Mesodermal cell (in vitro differentiated cells): ENCODE results near the gene PLA2G15.

Source experiments
- H3K27ac ChIP-seq: 2 replicates; pipeline ENCODE4 v1.7.0; 2013; ENCODE audit warnings: mild to moderate bottlenecking, low read depth, low read length, moderate library complexity; ENCODE audit not compliant: severe bottlenecking
- H3K36me3 ChIP-seq: 2 replicates; pipeline ENCODE4 v1.7.1; 2013; ENCODE audit warnings: mild to moderate bottlenecking, low read length, moderate library complexity; ENCODE audit not compliant: control insufficient read depth, insufficient read depth
- H3K4me1 ChIP-seq: one replicate; pipeline ENCODE4 v1.7.1; 2013; ENCODE audit warnings: mild to moderate bottlenecking, low read length; ENCODE audit not compliant: insufficient read depth, control insufficient read depth, poor library complexity, severe bottlenecking
- H3K4me3 ChIP-seq: 2 replicates; pipeline ENCODE4 v1.7.0; 2013; ENCODE audit warnings: low read length, control low read depth, mild to moderate bottlenecking; ENCODE audit not compliant: insufficient read depth, poor library complexity, severe bottlenecking; ENCODE audit errors: extremely low read depth
- H3K9me3 ChIP-seq: 2 replicates; pipeline ENCODE4 v1.7.1; 2013; ENCODE audit warnings: mild to moderate bottlenecking, low read length, moderate library complexity; ENCODE audit not compliant: control insufficient read depth
- WGBS, 2 experiments: methylation state at CpG; one replicate each; pipeline ENCODE4 v1.1.5; 2013; ENCODE audit warnings: missing lambda C conversion rate in 2 of 2; ENCODE audit not compliant: insufficient coverage in 2 of 2; 5-methylcytosine and 5-hydroxymethylcytosine counted together

The PLA2G15 gene

DNA sequence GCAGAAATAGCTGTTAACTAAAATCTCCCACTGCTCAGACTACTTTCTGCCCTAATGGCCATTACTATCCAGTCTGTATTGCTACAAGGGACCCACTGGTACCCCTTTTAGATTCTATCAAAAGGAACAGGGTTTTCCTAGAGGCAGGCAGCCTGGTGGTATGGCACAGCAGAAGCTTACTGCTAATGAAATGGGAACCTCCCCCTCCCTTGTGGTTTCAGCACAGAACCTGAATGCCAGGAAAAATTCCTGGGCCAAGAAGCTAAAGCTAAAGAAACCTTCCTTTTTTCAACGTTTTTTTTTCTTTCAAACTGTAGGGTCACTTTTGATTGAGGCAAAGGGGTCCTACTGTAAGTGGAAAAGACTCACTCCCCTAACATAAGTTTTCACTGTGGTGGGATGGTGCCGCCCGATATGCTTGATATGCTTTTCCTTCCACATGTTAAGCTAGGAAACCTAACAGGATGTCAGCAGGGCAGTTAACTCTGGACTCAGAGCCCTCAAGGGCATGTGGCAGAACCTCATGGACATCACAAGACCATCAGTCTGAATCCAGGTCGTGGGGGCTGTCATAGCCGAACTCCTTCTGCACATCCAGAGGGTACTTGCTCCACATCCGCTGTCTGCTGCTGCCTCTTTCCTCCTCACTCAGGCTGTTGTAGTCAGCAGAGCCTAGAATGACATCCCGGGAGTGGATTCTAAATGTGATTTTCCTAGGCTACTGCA is 55.7 kb downstream of the PLA2G15 start:
- no peaks in the 10 kb centered on the region for H3K9me3 ChIP-seq
- 81 to 98% methylated on average over 5 to 6 of the region's 7 CpGs for WGBS, 2 experiments
- H3K36me3 ChIP-seq, result peaks cover 91% of the 10 kb centered on the region
- H3K4me1 ChIP-seq, result peaks cover 28% of the 10 kb centered on the region
- H3K4me3 ChIP-seq, result no peak overlapping the region
- peak overlapping the region; percentile 29 for H3K27ac ChIP-seq

DNA sequence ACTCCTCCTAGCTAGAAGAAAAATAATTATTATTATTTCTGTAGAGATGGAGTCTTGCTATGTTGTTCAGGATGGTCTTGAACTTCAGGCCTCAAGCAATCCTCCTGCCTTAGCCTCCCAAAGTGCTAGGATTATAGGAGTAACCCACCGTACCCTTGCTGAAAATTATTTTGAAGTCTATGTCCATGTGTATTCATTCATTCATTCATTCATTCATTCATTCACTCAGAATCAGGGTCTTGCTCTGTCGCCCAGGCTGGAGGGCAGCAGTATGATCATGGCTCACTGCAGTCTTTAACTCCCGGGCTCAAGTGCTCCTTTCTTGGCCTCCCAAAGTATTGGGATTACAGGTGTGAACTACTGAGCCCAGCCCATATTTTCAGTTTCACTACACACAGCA is 61.5 kb downstream of the PLA2G15 start:
- H3K27ac ChIP-seq, result no peak overlapping the region
- H3K36me3 ChIP-seq, result peaks cover 63% of the 10 kb centered on the region
- WGBS, 2 experiments, result 93 to 100% methylated on average over 1 to 3 of the region's 3 CpGs
- no peaks in the 10 kb centered on the region for H3K9me3 ChIP-seq
- no peak overlapping the region for H3K4me3 ChIP-seq
- H3K4me1 ChIP-seq, result peaks cover 4% of the 10 kb centered on the region

- Histone ChIP-seq H3K4me1 (peaks cover 4% of the 10 kb centered on the region), H3K27ac (peak overlapping the region; percentile 80), H3K9me3 (no peaks in the 10 kb centered on the region), H3K4me3 (peak overlapping the region; percentile 90), H3K36me3 (peaks cover 41% of the 10 kb centered on the region)
- 68 to 74% methylated on average over 6 of the region's 6 CpGs for WGBS, 2 experiments
These were observed 64.6 kb downstream of the PLA2G15 start for GRCh38 chr16:68309799-68310198.

- WGBS, 2 experiments, result 0 to 1% methylated on average over 25 to 29 of the region's 29 CpGs
- Histone ChIP-seq H3K36me3 (peaks cover 35% of the 10 kb centered on the region), H3K4me3 (peak overlapping the region; percentile 90), H3K9me3 (no peaks in the 10 kb centered on the region), H3K4me1 (peaks cover 4% of the 10 kb centered on the region), H3K27ac (peak overlapping the region; percentile 80)
These were observed 65.2 kb downstream of the PLA2G15 start for GRCh38 chr16:68310437-68310773.
